GM21528 (cell line): ENCODE results near the gene FMO2.

Experiments
- ATAC-seq: cut with Tn5 transposase; IDR thresholded peaks from one replicate; pipeline ENCODE4 v1.9.1; 2021; ENCODE audit warnings: mild to moderate bottlenecking, moderate library complexity; ENCODE audit not compliant: unreplicated experiment, low FRiP score

Gene FMO2

DNA sequence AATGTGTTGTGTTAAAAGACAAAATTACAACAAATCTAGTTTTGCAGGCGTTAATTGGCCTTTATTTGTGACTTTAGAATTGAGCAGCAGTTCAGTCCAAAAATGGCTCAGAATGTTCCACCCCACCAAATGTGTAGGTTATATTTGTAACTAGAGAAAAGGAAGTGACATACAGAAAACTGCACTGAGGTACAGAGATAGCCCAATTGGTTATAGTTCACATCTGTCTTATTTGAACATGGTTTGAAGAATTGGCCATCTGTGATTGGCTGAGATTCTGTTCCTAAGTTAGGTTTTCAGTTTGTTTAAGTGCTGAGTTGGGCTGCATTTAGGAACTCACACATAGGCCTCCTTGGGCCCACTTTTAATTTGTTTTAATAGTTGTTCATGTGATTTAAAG is 12.0 kb upstream of the FMO2 start:
- peak; percentile 50 for ATAC-seq

DNA sequence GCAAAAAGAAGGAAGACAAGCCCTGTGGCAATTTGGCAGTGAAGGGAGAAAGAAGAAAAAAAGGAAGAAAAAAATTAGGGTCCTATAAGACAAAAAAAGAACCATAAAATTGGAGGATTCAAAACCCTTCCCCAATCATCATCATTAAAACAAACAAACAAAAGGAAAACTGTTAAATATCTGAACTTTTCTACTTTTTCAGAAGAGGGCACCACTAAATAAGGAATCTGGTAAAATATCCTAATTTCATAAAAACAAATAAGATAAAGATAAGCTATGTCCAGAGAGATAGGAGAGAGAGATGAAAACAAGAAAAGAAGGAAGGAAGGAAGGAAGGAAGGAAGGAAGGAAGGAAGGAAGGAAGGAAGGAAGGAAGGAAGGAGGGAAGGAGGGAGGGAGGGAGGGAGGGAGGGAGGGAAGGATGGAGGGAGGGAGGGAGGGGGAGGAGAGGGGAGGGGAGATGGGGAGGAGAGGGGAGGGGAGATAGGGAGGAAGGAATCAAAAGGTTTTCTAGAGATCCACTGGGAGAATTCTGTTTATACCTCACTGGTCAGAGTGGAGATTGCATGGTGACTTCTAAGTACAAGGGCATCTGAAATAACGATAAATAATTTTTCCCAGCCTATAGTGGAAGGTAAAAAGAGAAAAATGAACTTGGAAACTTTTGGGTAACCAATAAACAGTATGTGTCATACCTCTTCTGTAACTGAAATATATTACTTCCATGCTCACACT is 10.4 kb upstream of the FMO2 start:
- ATAC-seq: no peak

DNA sequence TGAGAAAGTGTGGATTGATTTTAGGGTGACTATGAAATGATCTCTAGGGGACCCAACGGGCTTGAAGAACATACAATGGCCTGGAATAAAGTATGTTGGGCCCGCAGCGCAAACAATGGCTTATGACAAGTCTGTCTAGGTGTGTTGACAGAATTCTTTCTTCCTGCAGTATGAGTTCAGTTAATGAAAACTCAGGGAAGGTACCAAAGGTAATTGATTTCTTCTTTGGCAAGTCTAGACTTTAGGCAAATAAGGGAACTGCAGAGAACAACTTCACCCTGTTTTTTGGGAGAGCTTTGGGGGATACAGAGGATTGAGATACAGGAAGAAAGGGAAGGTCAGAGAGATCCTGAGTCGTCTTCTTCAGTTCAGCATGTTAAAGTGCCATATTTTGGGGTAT is 7.8 kb upstream of the FMO2 start:
- ATAC-seq: no peak

DNA sequence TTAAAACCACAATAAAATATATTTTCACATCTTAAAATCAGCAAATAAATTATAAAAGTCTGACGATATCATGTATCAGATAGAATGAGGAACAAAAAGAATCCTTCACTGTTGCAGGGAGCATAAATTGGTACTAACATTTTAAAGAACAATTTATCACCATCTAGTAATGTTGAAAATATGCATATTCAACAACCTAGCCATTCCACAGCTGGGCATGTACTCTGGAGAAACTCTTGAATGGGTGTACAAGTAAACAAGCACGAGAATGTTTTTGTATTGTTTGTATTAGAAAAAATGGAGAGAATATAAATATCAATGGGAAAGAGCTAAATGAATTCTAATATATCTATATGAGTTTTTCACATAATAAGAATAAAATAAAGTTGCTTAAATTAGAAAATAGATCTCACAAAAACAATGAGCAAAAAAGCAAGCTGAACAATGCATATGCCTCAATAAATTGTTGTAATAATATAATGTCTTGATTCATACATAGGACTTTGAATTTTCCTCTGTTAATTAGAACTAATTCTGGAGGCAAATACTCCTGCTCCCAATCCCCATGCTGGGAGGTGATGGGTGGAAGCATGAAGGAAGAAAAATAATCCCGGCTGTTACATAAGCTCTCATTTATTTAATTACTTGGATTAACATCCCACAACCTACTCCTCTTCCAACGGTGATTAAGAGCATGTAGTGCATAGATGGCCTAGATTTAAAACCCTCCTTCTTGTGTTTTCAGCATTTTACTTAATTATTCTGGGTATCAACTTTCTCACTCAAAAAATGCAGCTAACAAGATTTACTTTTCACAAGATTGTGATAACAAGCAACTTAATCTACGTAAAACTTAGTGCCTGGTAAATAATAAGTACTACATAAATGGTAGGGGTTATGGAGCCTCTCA is 5.5 kb upstream of the FMO2 start:
- ATAC-seq: no peak

DNA sequence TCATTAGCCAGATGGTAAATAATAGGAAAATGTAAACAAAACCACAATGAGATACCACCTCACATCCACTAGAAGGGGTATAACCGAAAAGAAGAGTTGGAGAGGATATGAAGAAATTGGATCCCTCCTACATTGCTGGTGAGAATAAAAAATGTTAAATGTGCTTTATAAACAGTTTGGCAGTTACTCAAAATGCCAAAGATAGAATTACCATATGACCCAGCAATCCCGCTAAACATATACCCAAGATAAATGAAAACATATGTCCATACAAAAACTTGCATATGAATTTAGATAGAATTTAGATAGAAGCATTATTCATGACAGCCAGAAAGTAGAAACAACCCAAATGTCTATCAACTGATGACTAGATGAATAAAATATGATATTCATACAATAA is 4.4 kb upstream of the FMO2 start:
- no peak for ATAC-seq

DNA sequence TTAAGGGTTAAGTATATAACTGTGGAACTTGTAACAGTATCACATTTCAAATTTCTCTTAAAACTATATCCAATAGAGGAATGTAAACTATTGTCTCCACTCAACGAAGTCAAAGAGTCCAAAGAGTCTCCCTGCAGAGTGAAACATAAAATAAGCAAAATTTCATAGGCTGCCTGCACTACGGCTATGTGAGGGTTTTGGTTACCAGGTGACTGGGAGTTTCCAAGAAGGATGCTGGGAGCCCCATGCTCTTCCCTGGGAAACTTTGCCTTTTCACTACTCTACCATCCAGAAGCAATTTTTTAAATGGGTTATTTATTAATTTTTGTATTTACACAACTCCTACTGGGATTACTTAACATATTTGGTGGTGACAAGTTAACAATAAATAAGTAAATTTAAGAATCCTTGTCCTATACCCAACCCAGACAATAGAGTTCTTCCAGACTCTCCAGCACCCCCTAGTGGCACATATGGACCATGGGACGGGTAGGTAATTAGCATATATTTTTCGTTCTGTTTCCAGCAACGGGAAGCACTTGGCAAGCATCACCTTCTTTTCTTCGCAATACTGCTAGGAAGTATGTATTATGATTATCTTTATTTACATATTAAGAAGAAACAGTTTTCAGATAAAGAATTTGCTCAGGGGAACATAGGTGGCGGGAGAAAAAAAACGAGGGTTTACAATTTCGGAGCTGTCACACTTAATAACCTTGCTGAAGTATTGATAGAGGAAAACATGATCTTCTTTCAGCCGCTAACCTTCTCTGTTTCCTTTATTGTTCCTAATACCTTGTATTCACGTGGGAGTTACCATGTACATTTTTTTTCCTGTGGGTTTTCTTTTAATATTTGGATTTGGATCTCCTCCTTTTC is 3.5 kb downstream of the FMO2 start:
- ATAC-seq: no peak

DNA sequence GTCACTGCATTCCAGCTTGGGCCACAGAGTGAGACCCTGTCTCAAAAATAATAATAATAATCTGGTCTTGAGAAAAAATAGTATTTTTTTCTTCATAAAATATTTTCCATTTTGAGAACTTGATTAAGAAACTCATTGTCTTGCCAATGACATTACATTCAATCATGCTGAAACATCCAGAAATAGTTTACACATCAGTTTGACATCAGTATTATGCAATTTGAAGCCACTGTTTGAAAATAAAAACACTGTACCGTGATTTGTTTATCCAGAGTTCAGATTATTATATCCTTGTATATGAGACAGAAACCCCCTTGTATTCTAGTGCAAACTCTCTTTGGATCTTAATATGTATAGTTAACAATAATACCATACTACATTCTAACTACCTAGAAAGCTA is 6.9 kb downstream of the FMO2 start:
- no peak for ATAC-seq

DNA sequence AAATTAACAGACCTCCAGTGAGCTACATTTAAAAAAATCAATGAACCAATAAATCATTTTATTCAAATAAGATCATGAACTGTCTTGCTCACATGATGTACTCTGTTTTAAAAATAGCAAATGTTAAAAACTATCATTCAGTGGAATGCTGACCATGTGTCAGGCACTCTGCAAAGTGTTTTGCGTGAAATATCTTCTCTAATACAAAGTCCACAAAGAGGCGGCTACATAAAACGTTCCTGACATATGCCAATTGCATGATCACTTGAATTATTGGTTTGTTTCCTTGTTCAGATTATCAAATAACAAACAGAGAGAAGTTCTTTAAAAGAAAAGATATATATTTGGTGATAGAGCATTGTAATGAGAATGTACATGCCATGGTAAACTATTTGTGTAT is 10.7 kb downstream of the FMO2 start:
- no peak for ATAC-seq

DNA sequence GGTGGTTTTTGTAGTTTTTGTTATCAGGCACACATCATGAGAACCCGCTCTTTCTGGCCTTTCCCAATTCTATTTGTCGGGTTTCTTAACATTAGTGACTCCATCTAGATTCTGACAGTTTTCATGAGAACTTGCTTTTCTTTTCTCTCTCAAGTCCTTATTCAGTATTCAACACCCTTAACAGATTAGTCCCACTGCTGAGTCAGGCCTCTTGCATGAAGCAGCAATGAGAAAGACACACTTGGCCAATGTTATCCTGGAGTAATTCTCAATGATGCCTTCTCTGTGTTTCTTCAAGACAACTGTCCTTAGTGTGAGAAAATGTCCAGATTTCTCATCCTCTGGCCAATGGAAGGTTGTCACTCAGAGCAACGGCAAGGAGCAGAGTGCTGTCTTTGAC is 11.3 kb downstream of the FMO2 start:
- ATAC-seq: no peak

DNA sequence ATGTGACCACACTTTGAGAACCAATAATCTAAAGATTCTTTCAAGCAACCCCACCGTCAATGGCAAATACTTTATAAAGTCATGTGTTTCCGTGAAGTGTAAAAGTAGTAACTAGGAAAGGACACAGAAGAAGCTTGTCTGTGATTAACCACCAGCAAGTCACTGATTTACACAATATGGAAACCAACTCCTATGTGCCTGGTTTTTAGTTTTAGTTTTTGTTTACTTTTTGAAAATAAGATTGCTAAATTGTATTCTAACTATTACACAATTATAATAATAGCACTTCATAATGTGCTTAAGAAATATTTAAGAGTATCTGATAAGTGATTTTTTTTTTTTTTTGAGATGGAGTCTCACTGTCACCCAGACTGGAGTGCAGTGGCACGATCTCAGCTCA is 13.0 kb downstream of the FMO2 start:
- no peak for ATAC-seq

DNA sequence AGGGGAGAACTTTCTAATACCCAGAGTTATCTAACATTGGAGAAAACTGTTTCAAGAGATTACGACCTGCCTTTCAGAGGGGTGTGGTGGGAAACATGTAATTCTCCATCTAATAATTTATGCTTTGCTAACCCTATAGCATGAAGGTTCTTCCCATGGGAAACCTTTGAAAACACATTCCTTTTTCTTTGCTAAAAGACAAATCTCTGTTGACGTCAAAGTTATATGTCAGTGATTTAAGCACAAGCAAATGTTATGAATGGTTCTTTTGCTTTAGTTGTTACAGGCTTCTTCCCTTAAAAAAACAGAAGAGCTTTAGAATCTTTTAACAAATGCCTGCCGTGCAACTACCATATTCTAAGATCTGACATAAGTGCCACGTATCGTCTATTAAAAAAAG is 19.2 kb downstream of the FMO2 start:
- ATAC-seq: no peak

DNA sequence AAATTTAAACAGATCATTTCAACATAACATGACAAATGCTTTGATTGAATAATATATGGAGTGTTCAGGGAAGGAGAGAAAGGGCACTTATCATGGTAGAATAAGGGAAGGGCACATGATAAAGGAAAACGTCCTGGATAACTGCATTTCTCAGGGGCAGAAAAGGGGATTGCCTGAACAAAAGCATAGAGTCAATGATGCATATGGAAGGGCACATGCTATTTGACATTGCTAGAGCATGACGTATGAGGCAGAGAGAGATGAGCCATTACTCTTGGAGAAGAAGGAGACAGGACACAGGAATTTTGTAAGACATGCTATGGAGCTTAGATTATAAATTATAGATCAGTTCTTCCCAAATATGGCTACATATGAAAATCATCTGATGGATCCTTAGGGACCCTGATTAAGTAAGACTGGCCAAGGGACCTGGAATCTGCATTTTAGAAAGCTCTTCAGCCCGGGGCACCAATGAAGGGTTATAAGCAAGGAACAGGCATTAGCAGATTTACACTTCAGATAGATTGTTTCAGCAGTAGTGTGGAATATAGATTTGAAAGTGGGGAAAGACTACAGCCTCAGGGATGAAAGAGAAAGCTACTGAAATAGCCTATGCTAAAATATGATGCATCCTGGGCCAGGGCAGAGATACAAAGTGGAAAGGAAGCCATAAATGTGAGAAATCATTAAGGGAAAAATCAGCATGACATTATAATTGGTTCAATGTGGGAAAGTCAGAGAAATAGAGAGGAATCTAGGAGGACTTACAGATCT is 21.3 kb downstream of the FMO2 start:
- no peak for ATAC-seq

DNA sequence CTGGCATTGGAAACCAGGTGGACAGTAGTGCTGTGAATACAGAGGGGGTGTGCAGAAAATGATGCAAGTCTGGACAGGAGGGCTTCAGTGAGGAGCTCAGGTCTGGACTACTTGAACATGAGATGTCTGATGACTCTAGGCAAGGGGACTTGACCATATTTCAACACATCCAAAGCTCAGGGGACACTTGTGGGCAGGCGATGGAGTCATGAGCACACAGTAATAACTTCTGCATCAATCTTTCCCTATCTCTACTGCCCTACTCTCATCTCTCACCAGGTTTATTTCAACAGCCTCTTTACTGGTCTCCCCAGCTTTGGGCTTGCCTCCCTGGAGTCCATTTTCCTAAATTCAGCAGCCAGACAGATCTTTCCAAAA is 21.9 kb downstream of the FMO2 start:
- no peak for ATAC-seq

DNA sequence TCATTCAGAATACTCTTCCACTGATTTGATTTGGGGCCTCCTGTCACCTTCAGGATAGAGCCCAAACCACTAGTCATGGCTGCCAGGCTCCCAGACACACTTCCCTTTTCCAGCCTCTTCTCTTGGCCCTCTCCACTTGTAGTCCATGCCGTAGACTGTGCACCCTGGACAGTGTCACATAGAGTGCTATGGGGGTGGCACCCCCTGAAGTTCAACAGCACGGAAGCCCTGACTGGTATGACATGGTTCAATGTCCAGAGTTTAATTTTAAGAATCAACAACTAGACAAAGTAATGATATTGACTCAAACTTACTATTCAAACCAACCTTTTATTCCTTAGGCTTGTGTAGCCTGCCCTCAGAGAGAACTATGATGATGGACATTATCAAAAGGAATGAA is 22.3 kb downstream of the FMO2 start:
- ATAC-seq: no peak

DNA sequence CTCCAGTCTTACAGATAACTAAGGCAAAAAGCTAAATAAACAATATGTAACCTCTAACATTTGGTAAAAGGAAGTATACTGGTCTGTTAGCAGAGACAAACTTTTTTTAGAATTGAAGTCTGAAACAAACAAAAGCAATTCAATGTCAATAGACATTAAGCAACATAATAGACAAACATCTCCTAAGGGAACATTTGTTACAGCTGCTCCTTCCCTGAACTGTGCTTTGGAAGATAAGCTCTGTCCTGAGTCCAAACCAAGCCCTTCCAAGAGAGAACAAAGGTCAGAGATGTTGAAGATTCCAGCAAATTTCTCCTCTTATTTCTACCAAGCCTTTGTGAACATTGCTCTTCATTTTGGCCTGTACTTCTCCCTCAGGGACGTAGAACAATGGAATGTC is 25.3 kb downstream of the FMO2 start:
- ATAC-seq: no peak

DNA sequence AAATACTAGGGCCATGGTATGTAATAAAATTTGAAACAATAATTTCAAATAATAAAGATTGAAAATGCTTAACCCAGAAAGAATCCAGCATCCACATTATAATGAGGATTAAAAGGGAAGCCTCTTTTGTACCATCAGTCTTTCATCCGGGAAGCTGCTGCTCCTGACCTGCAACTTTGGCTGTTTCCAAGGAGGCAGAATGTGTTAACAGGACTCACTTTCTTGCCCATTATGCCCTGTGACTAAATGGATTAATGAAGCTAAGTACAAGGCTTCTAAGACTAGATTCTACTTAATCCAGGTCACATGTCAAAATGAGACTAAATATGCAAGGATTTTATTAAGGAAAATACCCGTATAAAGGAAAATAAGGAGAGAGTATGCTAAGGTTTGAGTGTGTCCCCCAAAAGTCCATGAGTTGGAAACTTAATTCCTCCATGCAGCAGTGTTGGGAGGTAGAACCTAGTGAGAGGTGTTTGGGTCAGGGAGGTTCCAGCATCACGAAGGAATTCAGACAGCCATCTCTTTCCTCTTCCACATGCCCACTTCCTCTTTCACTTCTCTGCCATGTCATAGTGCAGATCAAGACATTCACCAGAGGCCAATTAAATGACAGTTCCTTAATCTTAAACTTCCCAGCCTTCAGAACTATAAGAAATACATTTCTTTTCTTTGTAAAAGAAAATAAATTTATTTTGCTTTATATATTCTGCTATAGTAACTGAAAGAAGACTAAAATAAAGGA is 27.7 kb downstream of the FMO2 start:
- ATAC-seq: no peak

DNA sequence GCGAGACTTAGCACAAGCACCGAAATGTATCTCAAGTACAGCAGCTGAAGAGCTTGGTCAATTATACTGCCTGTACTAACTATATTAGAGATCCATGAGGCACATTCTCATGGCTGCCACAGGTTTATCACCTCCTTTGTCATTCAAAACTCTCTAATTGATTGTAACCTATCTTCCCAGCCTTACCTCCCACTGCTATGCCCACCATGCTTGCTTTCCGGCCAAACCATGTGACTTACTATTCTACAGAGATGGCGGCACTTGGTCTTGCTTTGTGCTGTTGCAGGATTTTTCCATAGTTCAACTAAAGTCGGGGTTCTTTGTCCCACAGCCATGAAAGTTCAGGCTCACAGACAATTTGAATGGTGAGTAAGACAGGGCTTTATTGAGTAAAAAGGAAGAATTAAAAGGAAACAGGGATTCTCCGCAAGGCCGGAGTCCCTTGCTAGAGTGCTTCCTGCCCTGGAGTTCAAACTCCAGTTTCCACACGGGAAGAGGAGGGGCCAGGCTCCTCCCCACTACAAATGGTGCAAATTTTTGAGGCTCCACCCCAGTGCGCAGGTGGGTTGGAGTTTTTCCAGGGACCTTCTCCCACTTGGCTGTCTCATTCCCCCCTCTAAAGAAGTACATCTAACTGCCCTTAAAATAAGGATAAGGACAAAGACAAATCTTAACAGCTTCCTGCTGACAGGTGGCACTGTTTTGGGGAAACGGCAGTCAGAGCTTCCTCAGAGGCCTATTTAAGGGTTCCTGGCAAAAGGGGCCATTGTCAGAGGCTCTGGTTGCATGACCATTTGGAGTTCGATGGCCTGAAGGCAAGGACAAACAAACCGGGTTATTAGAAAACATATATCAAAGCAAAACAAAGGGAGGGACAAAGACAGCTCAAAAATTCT is 28.7 kb downstream of the FMO2 start:
- ATAC-seq: no peak

DNA sequence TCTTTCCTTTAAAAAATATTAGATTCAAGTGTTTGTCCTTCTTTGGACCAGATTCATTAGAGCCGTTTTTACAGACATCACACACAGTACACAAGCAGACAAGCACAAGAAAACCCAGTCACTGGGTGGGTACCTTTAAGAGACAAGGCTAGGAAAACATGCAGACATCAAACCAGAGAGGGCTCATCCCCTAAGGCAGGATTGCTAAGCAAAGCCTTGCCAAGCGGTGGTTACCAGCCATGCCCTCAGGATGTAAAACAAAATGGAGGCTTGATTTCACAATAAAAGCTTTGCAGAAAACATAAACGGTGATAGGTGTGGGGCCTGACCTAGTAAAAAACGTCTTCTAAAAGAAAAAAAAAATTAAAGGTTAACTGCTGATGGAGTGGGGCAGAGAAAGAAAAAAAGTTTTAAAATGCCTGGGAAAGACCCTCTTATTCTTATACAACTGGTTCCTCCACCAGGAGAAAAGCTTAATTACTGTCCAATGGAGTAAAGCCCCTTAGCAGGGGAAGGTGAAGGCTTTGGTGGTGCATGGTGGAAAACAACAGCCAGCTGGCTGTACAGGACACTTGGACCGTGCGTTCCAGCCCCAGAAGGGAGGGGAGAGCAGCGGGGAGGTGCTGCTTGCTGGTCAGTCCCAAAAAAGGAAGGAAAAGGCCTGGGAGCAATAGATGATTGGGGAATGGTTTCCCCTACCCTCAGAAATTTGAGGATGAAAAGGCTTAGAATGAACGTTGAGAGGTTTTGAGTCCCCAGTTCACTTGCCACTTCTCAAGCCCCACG is 32.8 kb downstream of the FMO2 start:
- no peak for ATAC-seq
